Right atrium auricular region (tissue), 2 donors: ENCODE results near the gene C15orf62. TPM values are rescaled to one million over a fixed set of nuclear protein-coding genes. Genes with fewer than 3 reads are reported as not detected.

Source experiments
- DNase-seq: peaks from one replicate; pipeline ENCODE4 v3.0.0-alpha.2; 2019; ENCODE audit warnings: low spot score
- H3K27ac ChIP-seq, 2 donors: fragments of 200-600 bp; sonication (generic); 1 replicate in 1 of 2; 2 replicates in 1 of 2; pipeline ENCODE4 v1.5.1; 2016 to 2019
- H3K27me3 ChIP-seq, 2 donors: fragments of 200-600 bp; sonication (generic); one replicate each; pipeline versions ENCODE4 v1.5.1 to v1.6.0; 2017 to 2019
- H3K36me3 ChIP-seq: fragments of 200-600 bp; sonication (generic); one replicate; pipeline ENCODE4 v1.5.1; 2016
- H3K4me1 ChIP-seq, 2 donors: fragments of 200-600 bp; sonication (generic); one replicate each; pipeline versions ENCODE4 v1.5.1 to v1.6.0; 2017 to 2019
- H3K4me3 ChIP-seq, 2 donors: fragments of 200-600 bp; sonication (generic); 1 replicate in 1 of 2; 2 replicates in 1 of 2; pipeline ENCODE4 v1.5.1; 2017 to 2019; ENCODE audit warnings: mild to moderate bottlenecking in 1 of 2, moderate library complexity in 1 of 2
- H3K9me3 ChIP-seq, 2 donors: fragments of 200-600 bp; sonication (generic); one replicate each; pipeline ENCODE4 v1.5.1; 2019
- total RNA-seq, 2 donors: library from RNA; depleted of rRNA; stranded (reverse); fragments of >200 nt; gene quantifications; one replicate each; pipeline ENCODE4 v1.1.0, GENCODE V29; 2016
- TF ChIP-seq, protein P1 (sequence below), 2 donors: fragments of 200-600 bp; sonication (generic); IDR thresholded peaks; one replicate each; pipeline ENCODE4 v1.5.1; 2019; ENCODE audit warnings: antibody characterized with exemption in 2 of 2

Gene C15orf62
- total RNA-seq, 2 donors from 2014 or later: 0.83 TPM; not detected in 1

DNA sequence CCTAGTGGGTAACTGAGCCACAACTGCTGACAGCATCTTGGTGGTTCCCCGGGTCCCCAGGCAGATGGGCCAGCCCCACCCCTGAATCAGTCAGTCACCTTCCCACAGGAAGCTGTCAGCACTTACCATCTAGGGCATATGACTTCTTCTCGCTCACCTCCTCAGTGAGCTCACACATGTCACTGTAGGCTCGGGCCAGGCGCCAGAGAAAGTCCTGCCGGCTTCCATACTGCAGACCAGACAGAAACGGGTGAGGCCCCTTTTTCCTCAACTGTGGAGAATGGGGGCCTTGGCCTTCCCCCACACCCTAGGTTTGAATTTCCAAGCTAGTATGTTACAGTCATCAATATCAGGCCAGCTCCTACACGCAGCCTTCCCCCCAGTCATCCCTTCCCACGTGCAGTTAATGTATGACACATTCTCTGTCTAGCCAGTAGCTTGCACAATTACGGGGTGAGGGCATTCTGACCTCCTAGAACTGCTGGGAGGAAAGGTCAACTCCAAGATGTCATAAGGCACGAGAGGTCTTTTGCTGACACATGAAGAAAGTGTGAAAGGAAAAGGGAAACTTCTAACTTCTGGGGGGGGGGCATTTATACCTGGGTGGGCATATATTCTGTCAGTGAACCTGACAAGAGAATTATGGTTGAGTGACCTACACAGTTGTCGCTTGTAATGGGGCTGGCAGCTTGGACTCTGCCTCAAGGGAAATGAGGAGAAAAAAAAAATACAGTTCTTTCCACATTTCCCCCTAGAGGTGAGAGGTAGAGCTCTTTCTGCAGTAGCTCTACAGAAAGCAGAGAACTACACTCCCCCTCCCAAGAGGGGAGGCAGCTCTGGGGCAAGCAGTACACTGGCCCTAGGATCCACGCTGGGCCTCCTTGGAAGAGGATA is 25.6 kb upstream of the C15orf62 start:
- TF ChIP-seq, protein P1, sequence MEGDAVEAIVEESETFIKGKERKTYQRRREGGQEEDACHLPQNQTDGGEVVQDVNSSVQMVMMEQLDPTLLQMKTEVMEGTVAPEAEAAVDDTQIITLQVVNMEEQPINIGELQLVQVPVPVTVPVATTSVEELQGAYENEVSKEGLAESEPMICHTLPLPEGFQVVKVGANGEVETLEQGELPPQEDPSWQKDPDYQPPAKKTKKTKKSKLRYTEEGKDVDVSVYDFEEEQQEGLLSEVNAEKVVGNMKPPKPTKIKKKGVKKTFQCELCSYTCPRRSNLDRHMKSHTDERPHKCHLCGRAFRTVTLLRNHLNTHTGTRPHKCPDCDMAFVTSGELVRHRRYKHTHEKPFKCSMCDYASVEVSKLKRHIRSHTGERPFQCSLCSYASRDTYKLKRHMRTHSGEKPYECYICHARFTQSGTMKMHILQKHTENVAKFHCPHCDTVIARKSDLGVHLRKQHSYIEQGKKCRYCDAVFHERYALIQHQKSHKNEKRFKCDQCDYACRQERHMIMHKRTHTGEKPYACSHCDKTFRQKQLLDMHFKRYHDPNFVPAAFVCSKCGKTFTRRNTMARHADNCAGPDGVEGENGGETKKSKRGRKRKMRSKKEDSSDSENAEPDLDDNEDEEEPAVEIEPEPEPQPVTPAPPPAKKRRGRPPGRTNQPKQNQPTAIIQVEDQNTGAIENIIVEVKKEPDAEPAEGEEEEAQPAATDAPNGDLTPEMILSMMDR (IDR thresholded peaks at IDR 0.05): no peak
- Histone ChIP-seq H3K36me3 (peaks cover 45% of the 10 kb centered on the region), H3K9me3 (no peaks in the 10 kb centered on the region), H3K4me3 (no peak overlapping the region), H3K4me1 (peaks cover 0 to 6% of the 10 kb centered on the region in 2 donors), H3K27me3 (no peaks in the 10 kb centered on the region), H3K27ac (peak overlapping the region in 1 of 2 donors; percentile 39)
- DNase-seq: no peak

DNA sequence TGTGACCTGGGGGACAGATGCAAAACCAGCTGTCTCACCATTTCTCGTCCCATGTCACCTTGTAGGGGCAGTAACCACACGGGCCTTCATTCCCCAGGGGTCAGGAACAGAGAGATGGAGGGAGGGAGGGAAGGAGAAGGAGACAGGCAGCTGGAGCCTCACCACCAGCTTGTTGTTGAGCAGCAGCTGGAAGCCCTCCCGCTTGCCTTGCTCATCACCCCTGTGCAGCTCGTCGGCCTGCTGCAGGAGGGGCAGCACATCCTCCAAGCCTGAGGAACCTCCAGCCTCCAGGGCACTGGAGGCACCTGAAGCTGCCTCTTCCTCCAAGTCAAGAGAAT is 25.0 kb upstream of the C15orf62 start:
- no peak for DNase-seq
- Histone ChIP-seq H3K27ac (no peak overlapping the region), H3K27me3 (no peaks in the 10 kb centered on the region), H3K36me3 (peaks cover 42% of the 10 kb centered on the region), H3K4me3 (no peak overlapping the region), H3K9me3 (no peaks in the 10 kb centered on the region), H3K4me1 (peaks cover 0 to 6% of the 10 kb centered on the region in 2 donors)
- TF ChIP-seq, protein P1 (IDR thresholded peaks at IDR 0.05): no peak

GRCh38 chr15:40746916-40747418 is 22.8 kb upstream of the C15orf62 start:
- no peak overlapping the region for H3K4me3 ChIP-seq
- no peaks in the 10 kb centered on the region for H3K9me3 ChIP-seq
- no peaks in the 10 kb centered on the region for H3K27me3 ChIP-seq
- peaks cover 45% of the 10 kb centered on the region for H3K36me3 ChIP-seq
- TF ChIP-seq, protein P1 (IDR thresholded peaks at IDR 0.05): no peak
- DNase-seq: no peak
- H3K27ac ChIP-seq: no peak overlapping the region
- peaks cover 0 to 6% of the 10 kb centered on the region in 2 donors for H3K4me1 ChIP-seq

GRCh38 chr15:40747685-40748631 is 21.8 kb upstream of the C15orf62 start:
- Histone ChIP-seq H3K9me3 (no peaks in the 10 kb centered on the region), H3K27me3 (no peaks in the 10 kb centered on the region), H3K4me3 (no peak overlapping the region), H3K4me1 (peaks cover 0 to 6% of the 10 kb centered on the region in 2 donors), H3K27ac (no peak overlapping the region), H3K36me3 (peaks cover 43% of the 10 kb centered on the region)
- no peak for DNase-seq
- TF ChIP-seq, protein P1 (IDR thresholded peaks at IDR 0.05): no peak

DNA sequence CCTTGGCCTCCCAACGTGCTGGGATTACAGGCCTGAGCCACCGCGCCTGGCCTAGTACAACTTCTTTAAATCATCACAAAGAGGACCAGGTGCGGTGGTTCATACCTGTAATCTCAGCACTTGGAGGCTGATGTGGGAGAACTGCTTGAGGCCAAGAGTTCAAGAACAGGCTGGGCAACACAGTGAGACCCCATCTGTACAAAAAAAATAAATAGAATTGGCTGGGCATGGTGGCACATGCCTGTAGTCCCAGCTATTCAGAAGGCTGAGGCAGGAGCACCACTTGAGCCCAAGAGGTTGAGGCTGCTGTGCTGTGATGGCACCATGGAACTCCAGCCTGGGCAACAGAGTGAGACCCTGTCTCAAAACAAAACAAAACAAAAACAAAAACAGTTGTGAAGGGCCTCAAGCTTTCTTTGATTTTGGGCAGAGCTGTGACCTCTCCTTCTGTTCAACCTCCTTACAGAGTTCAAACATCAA is 20.6 kb upstream of the C15orf62 start:
- TF ChIP-seq, protein P1 (IDR thresholded peaks at IDR 0.05): no peak
- Histone ChIP-seq H3K4me3 (no peak overlapping the region), H3K9me3 (no peaks in the 10 kb centered on the region), H3K27ac (no peak overlapping the region), H3K36me3 (peaks cover 40% of the 10 kb centered on the region), H3K27me3 (no peaks in the 10 kb centered on the region), H3K4me1 (peaks cover 0 to 4% of the 10 kb centered on the region in 2 donors)
- DNase-seq: no peak
